GM19238 (cell line): ENCODE measurements around the gene IQCE.
"Not testable (repeated sequence)": the region's sequence is repeated elsewhere in the genome, so short reads cannot be mapped to it uniquely, and the experiment has no call there.

Source experiments
- DNase-seq: peaks from one replicate; pipeline ENCODE4 v3.0.0; 2011; ENCODE audit warnings: low spot score; ENCODE audit not compliant: insufficient read length

IQCE gene

GRCh38 chr7:2601065-2601464, 42.3 kb downstream of the IQCE start:
- DNase-seq, result no peak

- DNase-seq, result no peak
Observed at GRCh38 chr7:2601907-2602306, 43.1 kb downstream of the IQCE start.

- no peak for DNase-seq
Observed at GRCh38 chr7:2602406-2603043, 43.7 kb downstream of the IQCE start.

- DNase-seq, result no peak
Observed at GRCh38 chr7:2603044-2603965, 44.5 kb downstream of the IQCE start.

GRCh38 chr7:2604608-2605174, 45.9 kb downstream of the IQCE start:
- no peak for DNase-seq

- no peak for DNase-seq
Observed at GRCh38 chr7:2605608-2606538, 47.1 kb downstream of the IQCE start.

- no peak for DNase-seq
Observed at GRCh38 chr7:2606539-2606936, 47.8 kb downstream of the IQCE start.

- no peak for DNase-seq
Observed at GRCh38 chr7:2607122-2607922, 48.5 kb downstream of the IQCE start.

- DNase-seq, result no peak
Observed at GRCh38 chr7:2607923-2608904, 49.4 kb downstream of the IQCE start.

GRCh38 chr7:2608921-2609411, 50.2 kb downstream of the IQCE start:
- peak; percentile 81 for DNase-seq

- not testable (repeated sequence) for DNase-seq
Observed at GRCh38 chr7:2609646-2610045, 50.9 kb downstream of the IQCE start.

GRCh38 chr7:2610466-2610865, 51.7 kb downstream of the IQCE start:
- DNase-seq, result no peak

GRCh38 chr7:2610898-2611297, 52.1 kb downstream of the IQCE start:
- no peak for DNase-seq

GRCh38 chr7:2611401-2611800, 52.6 kb downstream of the IQCE start:
- no peak for DNase-seq

GRCh38 chr7:2611922-2612321, 53.1 kb downstream of the IQCE start:
- DNase-seq, result no peak

GRCh38 chr7:2612445-2613097, 53.8 kb downstream of the IQCE start:
- no peak for DNase-seq

GRCh38 chr7:2613098-2613930, 54.5 kb downstream of the IQCE start:
- DNase-seq, result no peak
